VCaP (cell line): Measurements from ENCODE around the gene ALG8.

ENCODE experiments used
- H3K27ac ChIP-seq: fragments of 450-650 bp; 2 replicates; pipeline ENCODE4 v1.5.1; 2017
- TF ChIP-seq, protein P1 (sequence below): fragments of 450-650 bp; conservative IDR thresholded peaks from 2 replicates; pipeline ENCODE4 v1.5.1; 2017; ENCODE audit warnings: mild to moderate bottlenecking, moderate library complexity

Gene ALG8

DNA sequence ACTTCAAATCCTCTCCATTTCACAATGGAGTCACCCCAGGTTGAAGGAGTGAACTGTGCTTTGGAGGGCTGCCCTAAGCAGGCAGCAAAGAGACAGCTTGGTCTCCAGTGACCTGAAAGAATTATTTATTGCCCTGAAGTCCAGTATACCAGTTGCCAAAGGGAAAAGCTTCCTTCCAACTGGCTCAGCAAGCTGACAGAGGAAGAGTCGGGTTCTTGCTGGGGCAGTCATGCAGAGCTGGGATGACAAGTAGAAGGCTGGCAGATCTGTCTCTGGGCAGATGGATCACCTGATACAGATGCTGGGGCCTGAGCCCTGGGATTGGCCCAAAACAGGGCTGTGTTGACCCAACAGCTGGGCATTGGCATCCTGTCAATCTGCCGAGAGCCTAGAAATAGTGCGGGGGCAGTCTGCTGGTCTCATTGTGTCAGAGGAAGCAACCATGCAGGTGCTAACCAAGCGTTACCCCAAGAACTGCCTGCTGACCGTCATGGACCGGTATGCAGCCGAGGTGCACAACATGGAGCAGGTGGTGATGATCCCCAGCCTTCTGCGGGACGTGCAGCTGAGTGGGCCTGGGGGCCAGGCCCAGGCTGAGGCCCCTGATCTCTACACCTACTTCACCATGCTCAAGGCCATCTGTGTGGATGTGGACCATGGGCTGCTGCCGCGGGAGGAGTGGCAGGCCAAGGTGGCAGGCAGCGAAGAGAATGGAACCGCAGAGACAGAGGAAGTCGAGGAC, 75.8 kb downstream of the ALG8 start, which contains the start of gene THRSP:
TSS of gene THRSP (plus strand) at position 422 of the 742 bp plus-strand sequence. CDS start at position 443, 21 bp downstream.
- peak within 1 kb of the TSS; percentile 88 for H3K27ac ChIP-seq
- TF ChIP-seq, protein P1, sequence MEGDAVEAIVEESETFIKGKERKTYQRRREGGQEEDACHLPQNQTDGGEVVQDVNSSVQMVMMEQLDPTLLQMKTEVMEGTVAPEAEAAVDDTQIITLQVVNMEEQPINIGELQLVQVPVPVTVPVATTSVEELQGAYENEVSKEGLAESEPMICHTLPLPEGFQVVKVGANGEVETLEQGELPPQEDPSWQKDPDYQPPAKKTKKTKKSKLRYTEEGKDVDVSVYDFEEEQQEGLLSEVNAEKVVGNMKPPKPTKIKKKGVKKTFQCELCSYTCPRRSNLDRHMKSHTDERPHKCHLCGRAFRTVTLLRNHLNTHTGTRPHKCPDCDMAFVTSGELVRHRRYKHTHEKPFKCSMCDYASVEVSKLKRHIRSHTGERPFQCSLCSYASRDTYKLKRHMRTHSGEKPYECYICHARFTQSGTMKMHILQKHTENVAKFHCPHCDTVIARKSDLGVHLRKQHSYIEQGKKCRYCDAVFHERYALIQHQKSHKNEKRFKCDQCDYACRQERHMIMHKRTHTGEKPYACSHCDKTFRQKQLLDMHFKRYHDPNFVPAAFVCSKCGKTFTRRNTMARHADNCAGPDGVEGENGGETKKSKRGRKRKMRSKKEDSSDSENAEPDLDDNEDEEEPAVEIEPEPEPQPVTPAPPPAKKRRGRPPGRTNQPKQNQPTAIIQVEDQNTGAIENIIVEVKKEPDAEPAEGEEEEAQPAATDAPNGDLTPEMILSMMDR = no peak

DNA sequence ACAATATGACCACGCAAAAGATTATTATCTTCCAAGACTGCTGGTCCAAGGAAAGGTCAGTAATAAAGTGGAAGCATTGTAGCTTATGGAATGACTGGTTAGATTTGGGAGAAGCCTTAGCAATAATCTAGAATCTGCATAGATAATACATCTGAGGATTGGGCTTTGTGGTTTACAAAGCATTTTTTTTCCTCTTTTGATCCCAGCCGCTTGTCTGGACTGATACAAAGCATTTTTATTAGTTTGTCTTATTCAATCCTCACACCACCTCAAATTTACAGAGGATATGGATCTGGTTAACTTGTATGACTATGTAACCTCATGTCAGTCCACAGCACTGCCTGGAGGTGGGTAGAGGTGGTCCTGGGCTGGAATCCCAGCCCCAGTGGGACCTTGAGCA, 76.8 kb downstream of the ALG8 start:
- H3K27ac ChIP-seq = peak overlapping the region; percentile 88
- TF ChIP-seq, protein P1 = no peak

DNA sequence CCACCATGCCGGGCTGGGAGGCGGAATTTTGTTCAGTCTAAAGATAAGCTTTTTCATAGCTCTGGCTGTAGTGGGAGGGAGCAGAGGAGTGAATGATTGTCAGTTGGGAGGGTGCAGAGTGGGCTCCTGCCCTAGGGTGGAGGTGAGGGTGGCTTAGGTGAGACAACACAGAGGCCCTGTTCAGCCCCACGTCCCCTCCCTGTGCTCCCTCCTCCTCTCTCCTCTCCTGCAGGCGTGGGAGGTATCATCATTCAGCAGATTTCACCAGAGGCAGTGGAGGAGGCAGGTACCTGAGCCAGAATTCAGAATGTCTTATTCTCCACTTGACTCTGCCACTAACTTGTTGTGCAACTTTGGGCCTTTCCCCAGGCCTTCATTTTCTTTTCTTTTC, 77.5 kb downstream of the ALG8 start:
- H3K27ac ChIP-seq = peak overlapping the region; percentile 88
- TF ChIP-seq, protein P1 = no peak

DNA sequence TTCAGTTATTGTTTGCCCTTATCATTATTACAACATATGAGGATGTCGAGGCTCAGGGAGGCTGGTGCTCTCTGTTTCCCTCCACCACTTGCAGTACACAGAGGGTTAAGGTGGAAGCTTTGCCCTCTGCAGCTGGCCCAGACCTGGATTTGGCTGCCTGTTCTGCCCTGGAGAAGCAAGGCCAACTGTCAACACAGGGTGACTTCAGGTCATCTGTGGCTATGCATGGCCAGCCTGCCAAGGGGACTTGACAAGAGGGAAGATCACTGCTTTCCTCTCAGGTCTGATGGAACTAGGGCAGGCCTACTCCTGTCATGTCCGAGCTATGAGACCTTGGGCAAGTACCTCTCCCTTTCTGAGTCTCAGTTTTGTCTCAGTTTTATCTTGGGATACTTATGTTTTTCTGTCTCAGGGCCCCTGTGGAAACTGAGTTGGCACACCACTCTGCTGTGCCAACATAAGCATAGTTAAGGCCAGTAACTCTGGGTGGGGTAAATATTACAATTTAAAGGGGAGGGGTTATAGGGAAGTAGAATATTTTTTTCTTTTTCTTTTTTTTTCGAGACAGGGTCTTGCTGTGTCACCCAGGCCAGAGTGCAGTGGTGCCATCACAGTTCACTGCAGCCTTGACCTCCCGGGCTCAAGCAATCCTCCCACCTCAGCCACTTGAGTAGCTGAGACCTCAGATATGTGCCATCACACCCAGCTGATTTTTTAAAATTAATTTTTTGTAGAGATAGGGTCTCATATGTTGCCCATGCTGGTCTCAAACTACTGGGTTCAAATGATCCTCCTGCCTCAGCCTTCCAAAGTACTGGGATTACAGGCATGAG, 78.1 kb downstream of the ALG8 start:
- TF ChIP-seq, protein P1 = no peak
- H3K27ac ChIP-seq = peak overlapping the region; percentile 88

DNA sequence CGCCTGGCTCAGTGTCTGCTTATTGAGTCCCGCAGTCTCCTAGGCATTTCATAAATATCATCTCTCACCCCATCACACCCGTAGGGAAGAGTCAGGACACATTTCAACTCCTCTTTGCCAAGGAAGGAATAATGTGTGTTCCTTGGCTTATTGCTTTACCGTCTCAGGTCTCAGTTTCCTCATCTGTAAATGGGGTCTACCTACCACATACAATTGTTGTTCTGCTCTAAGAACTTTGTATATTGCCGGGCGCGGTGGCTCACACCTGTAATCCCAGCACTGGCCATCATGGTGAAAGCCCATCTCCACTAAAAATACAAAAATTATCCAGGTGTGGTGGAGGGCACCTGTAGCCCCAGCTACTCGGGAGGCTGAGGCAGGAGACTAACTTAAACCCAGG, 78.9 kb downstream of the ALG8 start:
- TF ChIP-seq, protein P1 = no peak
- peak overlapping the region; percentile 88 for H3K27ac ChIP-seq

DNA sequence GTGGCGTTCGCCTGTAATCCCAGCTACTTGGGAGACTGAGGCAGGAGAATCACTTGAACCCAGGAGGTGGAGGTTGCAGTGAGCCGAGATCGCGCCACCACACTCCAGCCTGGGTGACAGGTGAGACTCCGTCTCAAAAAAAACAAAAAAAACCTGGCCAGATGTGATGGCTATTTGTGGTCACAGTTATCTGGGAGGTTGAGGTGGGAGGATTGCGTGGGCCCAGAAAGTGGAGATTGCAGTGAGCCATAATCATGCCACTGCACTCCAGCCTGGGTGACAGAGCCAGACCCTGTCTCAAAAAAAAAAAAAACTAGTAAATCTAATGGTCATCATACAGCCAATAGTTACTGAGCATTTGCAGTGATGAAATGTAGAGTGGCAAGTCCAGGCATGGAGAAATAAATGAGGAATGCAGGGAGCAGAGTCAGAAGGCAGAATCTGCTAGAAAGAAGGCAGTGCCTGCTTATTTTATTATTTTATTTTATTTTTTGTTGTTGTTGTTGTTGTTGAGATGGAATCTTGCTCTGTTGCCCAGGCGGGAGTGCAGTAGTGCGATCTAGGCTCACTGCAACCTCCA, 79.6 kb downstream of the ALG8 start:
- peak overlapping the region; percentile 88 for H3K27ac ChIP-seq

DNA sequence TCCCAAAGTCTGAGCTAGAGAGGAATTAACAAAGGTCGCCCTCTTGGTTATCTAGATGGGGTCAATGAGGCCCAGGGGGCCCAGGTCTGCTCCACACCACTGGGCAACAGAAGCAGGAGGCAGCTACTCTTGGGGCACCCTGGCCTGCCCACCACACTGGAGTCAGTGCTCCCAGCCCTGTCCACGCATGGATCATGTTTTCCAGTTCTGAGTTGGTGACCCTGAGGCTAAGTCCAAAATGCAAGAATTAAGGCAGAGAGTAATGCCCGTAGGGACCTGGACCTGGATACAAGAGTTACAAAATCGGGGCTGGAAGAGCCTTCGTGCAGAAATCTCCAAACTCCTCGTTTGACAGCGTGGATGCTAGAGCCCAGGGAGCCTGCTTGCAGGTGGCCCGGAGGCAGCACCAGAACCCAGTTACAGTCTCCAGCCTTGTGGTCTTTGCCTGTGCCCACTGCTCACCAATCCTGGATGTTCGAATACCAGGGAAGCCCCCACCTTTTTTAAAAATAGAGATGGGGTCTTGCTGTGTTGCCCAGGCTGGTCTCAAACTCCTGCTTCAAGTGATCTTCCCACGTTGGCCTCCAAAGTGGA, 81.9 kb downstream of the ALG8 start:
- no peak overlapping the region for H3K27ac ChIP-seq
- TF ChIP-seq, protein P1 = no peak
